GM23338 (cell line): ENCODE results near the gene ING3. TPM values are rescaled to one million over a fixed set of nuclear protein-coding genes. Genes with fewer than 3 reads are reported as not detected.

Source experiments
- ATAC-seq: fragments of 200-7000 bp; cut with Tn5 transposase; 3 replicates; pipeline ENCODE4 v1.9.1; 2020
- DNase-seq: peaks from one replicate; pipeline ENCODE4 v3.0.0-alpha.2; 2015; ENCODE audit warnings: low spot score
- H2AFZ ChIP-seq: fragments of 200-600 bp; sonication (generic); 2 replicates; pipeline ENCODE4 v1.8.0; 2016; ENCODE audit warnings: antibody characterized with exemption, mild to moderate bottlenecking, moderate library complexity
- H3F3A ChIP-seq: fragments of 200-600 bp; sonication (generic); replicated peaks from 2 replicates; pipeline ENCODE4 v1.8.0; 2017; ENCODE audit warnings: antibody characterized with exemption, mixed run types, low read depth
- H3K27ac ChIP-seq: fragments of 200-600 bp; sonication (generic); 2 replicates; pipeline ENCODE4 v1.6.1; 2016; ENCODE audit warnings: low read depth
- H3K27me3 ChIP-seq: fragments of 200-600 bp; sonication (generic); 2 replicates; pipeline ENCODE4 v1.8.0; 2016; ENCODE audit warnings: mild to moderate bottlenecking, mixed run types, moderate library complexity; ENCODE audit not compliant: insufficient read depth
- H3K36me3 ChIP-seq: fragments of 200-600 bp; sonication (generic); 2 replicates; pipeline ENCODE4 v1.8.0; 2016; ENCODE audit warnings: mild to moderate bottlenecking; ENCODE audit not compliant: insufficient read depth
- H3K4me1 ChIP-seq: fragments of 200-600 bp; sonication (generic); 2 replicates; pipeline ENCODE4 v1.8.0; 2016; ENCODE audit warnings: mild to moderate bottlenecking, moderate library complexity; ENCODE audit not compliant: insufficient read depth
- H3K4me2 ChIP-seq: fragments of 200-600 bp; sonication (generic); 2 replicates; pipeline ENCODE4 v1.7.1; 2017; ENCODE audit warnings: mixed run types
- H3K4me3 ChIP-seq: fragments of 200-600 bp; sonication (generic); 2 replicates; pipeline ENCODE4 v1.6.1; 2016; ENCODE audit warnings: mixed run types
- H3K79me2 ChIP-seq: fragments of 200-600 bp; sonication (generic); replicated peaks from 2 replicates; pipeline ENCODE4 v1.8.0; 2017; ENCODE audit warnings: mild to moderate bottlenecking; ENCODE audit not compliant: insufficient read depth
- H3K9me2 ChIP-seq: fragments of 200-600 bp; sonication (generic); 2 replicates; pipeline ENCODE4 v1.8.0; 2017; ENCODE audit not compliant: insufficient read depth
- H4K20me1 ChIP-seq: fragments of 200-600 bp; sonication (generic); replicated peaks from 2 replicates; pipeline ENCODE4 v1.8.0; 2017; ENCODE audit warnings: mild to moderate bottlenecking; ENCODE audit not compliant: insufficient read depth
- H3K27ac Mint-ChIP-seq: 2 replicates; pipeline ENCODE4 v1.8.0; 2020; ENCODE audit warnings: inconsistent platforms, mild to moderate bottlenecking, moderate library complexity, mixed read lengths
- H3K27me3 Mint-ChIP-seq: 3 replicates; pipeline ENCODE4 v1.8.0; 2022; ENCODE audit warnings: low read depth, mild to moderate bottlenecking, moderate library complexity, mixed read lengths, inconsistent platforms; ENCODE audit not compliant: insufficient read depth, poor library complexity
- H3K36me3 Mint-ChIP-seq: 3 replicates; pipeline ENCODE4 v1.8.0; 2021; ENCODE audit warnings: low read depth, mild to moderate bottlenecking, inconsistent platforms, moderate library complexity, mixed read lengths
- H3K4me1 Mint-ChIP-seq: 3 replicates; pipeline ENCODE4 v1.8.0; 2020; ENCODE audit warnings: mild to moderate bottlenecking, inconsistent platforms, mixed read lengths
- H3K4me3 Mint-ChIP-seq: 3 replicates; pipeline ENCODE4 v1.8.0; 2021; ENCODE audit warnings: moderate library complexity, mild to moderate bottlenecking, inconsistent platforms, mixed read lengths
- H3K9me3 Mint-ChIP-seq: 3 replicates; pipeline ENCODE4 v1.8.0; 2020; ENCODE audit warnings: moderate library complexity, mild to moderate bottlenecking, inconsistent platforms, mixed read lengths
- CREB1 ChIP-seq: fragments of 250-450 bp; sonication (Bioruptor Pico); IDR thresholded peaks from 2 replicates; pipeline ENCODE4 v1.5.0; 2020; ENCODE audit warnings: low read depth, mild to moderate bottlenecking, moderate library complexity
- EZH2 ChIP-seq: fragments of 200-600 bp; sonication (generic); IDR thresholded peaks from one replicate; pipeline ENCODE4 v1.8.0; 2017; ENCODE audit warnings: antibody characterized with exemption, mild to moderate bottlenecking, low read depth; ENCODE audit not compliant: unreplicated experiment
- EZH2phosphoT487 ChIP-seq: fragments of 200-600 bp; sonication (generic); IDR thresholded peaks from one replicate; pipeline ENCODE4 v1.8.1; 2018; ENCODE audit warnings: antibody characterized with exemption; ENCODE audit not compliant: unreplicated experiment
- NANOG ChIP-seq: IDR thresholded peaks from 2 replicates; pipeline ENCODE4 v1.6.1; 2016; ENCODE audit warnings: antibody characterized with exemption, borderline replicate concordance
- POLR2AphosphoS5 ChIP-seq: IDR thresholded peaks from 2 replicates; pipeline ENCODE4 v1.6.1; 2016; ENCODE audit warnings: antibody characterized with exemption, low read depth
- REST ChIP-seq: IDR thresholded peaks from one replicate; pipeline ENCODE4 v1.6.1; 2018; ENCODE audit warnings: antibody characterized with exemption; ENCODE audit not compliant: unreplicated experiment
- ZNF331 ChIP-seq: fragments of 250-450 bp; sonication (Bioruptor Pico); IDR thresholded peaks from 2 replicates; pipeline ENCODE4 v1.5.0; 2020; ENCODE audit warnings: low read depth, mild to moderate bottlenecking, moderate library complexity
- ZNF462 ChIP-seq: fragments of 250-450 bp; sonication (Bioruptor Pico); IDR thresholded peaks from 2 replicates; pipeline ENCODE4 v1.5.0; 2020; ENCODE audit warnings: mild to moderate bottlenecking, moderate library complexity
- polyA plus RNA-seq: library from polyadenylated mRNA; unstranded; fragments of >200 nt; fragmentation: Nextera tagmentation; extraction: Ambion mirVana; gene quantifications from 2 replicates; pipeline ENCODE4 v1.2.1, GENCODE V29; 2016
- total RNA-seq: library from RNA; depleted of rRNA; stranded (reverse); fragments of >200 nt; shearing (Covaris generic); gene quantifications from 2 replicates; pipeline ENCODE4 v1.2.3, GENCODE V29; 2014

Gene ING3
- total and polyA plus RNA-seq, 2 experiments from 2014 or later = 17.8 to 26.2 TPM

DNA sequence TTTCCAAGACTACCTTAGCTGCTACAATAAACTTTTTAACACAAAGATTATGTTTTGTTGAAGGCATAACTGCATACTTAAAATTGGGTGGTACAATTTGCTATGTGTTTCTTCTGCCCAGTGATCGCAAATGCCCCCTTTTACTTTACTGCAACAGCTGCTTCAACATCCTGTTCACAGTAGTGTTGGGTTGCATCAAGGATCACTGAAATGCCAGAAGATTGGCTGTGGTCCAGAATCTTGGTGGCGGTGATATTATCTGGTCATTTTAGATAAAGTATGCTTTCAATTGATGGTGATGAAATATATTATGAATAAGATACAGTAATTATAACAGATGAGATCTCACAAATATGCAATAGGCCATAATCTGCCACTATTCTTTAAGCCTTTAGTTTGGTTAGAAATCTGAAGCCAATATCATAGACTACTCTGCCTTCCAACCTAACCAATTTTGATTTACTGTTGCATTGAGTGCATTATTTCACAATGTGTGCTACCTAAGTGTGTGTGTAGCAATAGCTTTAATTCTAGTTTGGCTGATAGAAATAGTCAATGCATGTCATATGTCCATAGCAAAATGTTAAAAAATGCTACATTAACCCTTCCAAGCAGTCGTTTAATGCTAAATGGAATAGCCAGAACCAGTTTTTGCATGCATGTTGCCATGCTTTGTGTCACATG, 29.8 kb upstream of the ING3 start:
- H3K4me3 ChIP-seq = no peak overlapping the region
- no peaks in the 10 kb centered on the region for H3K79me2 ChIP-seq
- H3K9me3 Mint-ChIP-seq = no peaks in the 10 kb centered on the region
- H3K9me2 ChIP-seq = no peaks in the 10 kb centered on the region
- no peaks in the 10 kb centered on the region for H4K20me1 ChIP-seq
- no peaks in the 10 kb centered on the region for H3K36me3 ChIP-seq
- H3K36me3 Mint-ChIP-seq = no peaks in the 10 kb centered on the region
- DNase-seq (no peak), ATAC-seq (no peak)
- H3K27ac Mint-ChIP-seq = no peak overlapping the region
- no peaks in the 10 kb centered on the region for H3K27me3 ChIP-seq
- H3K27me3 Mint-ChIP-seq = no peaks in the 10 kb centered on the region
- peaks cover 21% of the 10 kb centered on the region for H3K4me1 ChIP-seq
- no peak overlapping the region; the same call in 1 of the 2 replicates for H2AFZ ChIP-seq
- H3K27ac ChIP-seq = no peak overlapping the region
- H3K4me1 Mint-ChIP-seq = peaks cover 8% of the 10 kb centered on the region; the same call in 2 of the 3 replicates
- TF ChIP-seq POLR2AphosphoS5 = no peak
- TF ChIP-seq NANOG = no peak
- no peak for TF ChIP-seq EZH2
- no peak for TF ChIP-seq REST
- H3F3A ChIP-seq = no peaks in the 10 kb centered on the region
- H3K4me3 Mint-ChIP-seq = no peak overlapping the region
- H3K4me2 ChIP-seq = no peak overlapping the region

GRCh38 chr7:120924837-120925236, 25.7 kb upstream of the ING3 start:
- no peak overlapping the region for H2AFZ ChIP-seq
- H3K4me2 ChIP-seq = no peak overlapping the region
- H3K4me3 ChIP-seq = no peak overlapping the region
- H3K9me2 ChIP-seq = peaks cover 9% of the 10 kb centered on the region; the same call in 1 of the 2 replicates
- DNase-seq = no peak
- no peak overlapping the region for H3K27ac Mint-ChIP-seq
- no peaks in the 10 kb centered on the region for H3K9me3 Mint-ChIP-seq
- H3K36me3 ChIP-seq = no peaks in the 10 kb centered on the region
- no peaks in the 10 kb centered on the region for H4K20me1 ChIP-seq
- H3F3A ChIP-seq = no peaks in the 10 kb centered on the region
- H3K36me3 Mint-ChIP-seq = no peaks in the 10 kb centered on the region
- no peak for ATAC-seq
- peaks cover 28% of the 10 kb centered on the region for H3K4me1 ChIP-seq
- peaks cover 22% of the 10 kb centered on the region for H3K4me1 Mint-ChIP-seq
- no peak overlapping the region for H3K27ac ChIP-seq
- no peaks in the 10 kb centered on the region for H3K27me3 ChIP-seq
- H3K79me2 ChIP-seq = no peaks in the 10 kb centered on the region
- H3K27me3 Mint-ChIP-seq = no peaks in the 10 kb centered on the region
- H3K4me3 Mint-ChIP-seq = no peak overlapping the region
- TF ChIP-seq ZNF331 (no peak), CREB1 (CRISPR knock-in tag) (no peak), ZNF462 (CRISPR knock-in tag) (no peak), EZH2phosphoT487 (no peak), REST (no peak)
